ENCODE results near the gene DAND5. TPM values are rescaled to one million over a fixed set of nuclear protein-coding genes. Genes with fewer than 3 reads are reported as not detected.

The DAND5 gene
- polyA plus RNA-seq, 2 of the 4 experiments (the other 2 are of a cell fraction) = 0.12 to 0.21 TPM

DNA sequence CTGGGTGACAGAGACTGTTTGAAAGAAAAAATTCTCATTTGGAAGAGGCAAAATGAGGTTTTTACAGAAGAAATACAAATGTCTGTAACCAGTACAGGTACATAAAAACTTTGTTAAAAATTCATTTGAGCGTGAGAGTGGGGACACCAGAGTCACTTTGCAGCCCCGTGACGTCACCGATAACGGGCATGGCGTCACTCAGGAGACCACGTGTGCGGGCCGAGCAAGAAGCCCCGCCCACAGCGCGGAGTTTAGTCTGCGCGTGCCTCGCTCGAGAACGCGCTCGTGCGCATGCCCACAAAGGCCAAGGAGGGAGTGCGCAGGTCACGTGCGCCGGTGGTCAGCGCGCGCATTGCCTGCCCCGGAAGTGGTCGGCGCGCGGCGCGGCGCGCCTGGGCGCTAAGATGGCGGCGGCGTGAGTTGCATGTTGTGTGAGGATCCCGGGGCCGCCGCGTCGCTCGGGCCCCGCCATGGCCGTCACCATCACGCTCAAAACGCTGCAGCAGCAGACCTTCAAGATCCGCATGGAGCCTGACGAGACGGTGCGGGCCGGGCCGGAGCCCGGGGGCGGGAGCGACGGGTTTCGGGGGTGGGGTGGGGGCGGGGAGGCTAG, 23.8 kb upstream of the DAND5 start, which contains the start of gene RAD23A:
RAD23A (plus strand) TSS at position 384 of the 613 bp plus-strand sequence; CDS start at position 471, 87 bp downstream.
- 0% methylated on average over 9 of the region's 62 CpGs for WGBS (ENCODE audit: missing lambda C conversion rate)
- H3K4me2 ChIP-seq = peak within 1 kb of the TSS; percentile 97
- DNase-seq (ENCODE audit: low read depth in 1 of 2, low spot score in 1 of 2) (peak; percentile 68 to 98), FAIRE-seq (no peak), ATAC-seq (peak; percentile 84 to 89)
- ChIA-PET CTCF (interaction anchor here (2.7 kb wide), 1 partner anchor 20 kb away, joined by 10 read pairs; no protein-coding TSS in a partner anchor), POLR2A (interaction anchor here (0.9 kb wide), 1 partner anchor 8 kb away, joined by 3 read pairs; the partner anchor contains the start of gene CALR)
- no peaks in the 10 kb centered on the region for H3K9me3 ChIP-seq
- H3K4me3 ChIP-seq = peak within 1 kb of the TSS; percentile 95
- peak within 1 kb of the TSS; percentile 98 to 100 for H3K27ac ChIP-seq
- peaks cover 17% of the 10 kb centered on the region; the same call in 2 of the 3 replicates for H3K4me1 ChIP-seq
- TF ChIP-seq, protein P1, sequence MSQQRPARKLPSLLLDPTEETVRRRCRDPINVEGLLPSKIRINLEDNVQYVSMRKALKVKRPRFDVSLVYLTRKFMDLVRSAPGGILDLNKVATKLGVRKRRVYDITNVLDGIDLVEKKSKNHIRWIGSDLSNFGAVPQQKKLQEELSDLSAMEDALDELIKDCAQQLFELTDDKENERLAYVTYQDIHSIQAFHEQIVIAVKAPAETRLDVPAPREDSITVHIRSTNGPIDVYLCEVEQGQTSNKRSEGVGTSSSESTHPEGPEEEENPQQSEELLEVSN (IDR thresholded peaks at IDR 0.05; ENCODE audit: borderline replicate concordance, low read depth) = peak; percentile 42; the same call in 1 of the 2 replicates
- TF ChIP-seq HOXB5 (CRISPR knock-in tag; IDR thresholded peaks at IDR 0.05) (no peak), KDM1A (IDR thresholded peaks at IDR 0.05; ENCODE audit: low read depth) (no peak), RFX5 (IDR thresholded peaks at IDR 0.05) (no peak), CHD4 (IDR thresholded peaks at IDR 0.05; ENCODE audit: borderline replicate concordance) (no peak), HDAC2 (IDR thresholded peaks at IDR 0.05) (no peak), MAZ (IDR thresholded peaks at IDR 0.05; ENCODE audit: borderline replicate concordance, low read depth, low read length) (no peak), NPAS2 (CRISPR knock-in tag; IDR thresholded peaks at IDR 0.05; ENCODE audit: borderline replicate concordance) (peak; percentile 31; the same call in 1 of the 2 replicates), RNF2 (IDR thresholded peaks at IDR 0.05; ENCODE audit: borderline replicate concordance, low read depth) (no peak), RCOR1 (IDR thresholded peaks at IDR 0.05; ENCODE audit: low read depth, low read length) (no peak), CEBPB (IDR thresholded peaks at IDR 0.05) (no peak), HEYL (CRISPR knock-in tag; IDR thresholded peaks at IDR 0.05) (no peak), NR3C1 (IDR thresholded peaks at IDR 0.05) (no peak), FOSL2 (IDR thresholded peaks at IDR 0.05) (no peak), FOSL2 (CRISPR knock-in tag; IDR thresholded peaks at IDR 0.05) (peak; percentile 71), CBX2 (IDR thresholded peaks at IDR 0.05; ENCODE audit: borderline replicate concordance, low read depth) (no peak), RARB (CRISPR knock-in tag; IDR thresholded peaks at IDR 0.05) (0 out of 2 replicates have a peak, but pooled peaks have one; percentile 13), POLR2A (IDR thresholded peaks at IDR 0.05; ENCODE audit: low read length) (peak; percentile 60), POLR2AphosphoS2 (conservative IDR thresholded peaks at IDR 0.05; ENCODE audit: low read length) (0 out of 2 replicates have a peak, but pooled peaks have one; percentile 57), JUN (IDR thresholded peaks at IDR 0.05) (peak; percentile 69 to 91), NFE2L2 (conservative IDR thresholded peaks at IDR 0.05; ENCODE audit: low read length) (no peak), GATA3 (IDR thresholded peaks at IDR 0.05; ENCODE audit: borderline replicate concordance) (no peak), TFCP2L1 (CRISPR knock-in tag; IDR thresholded peaks at IDR 0.05) (peak; percentile 95), PHF8 (IDR thresholded peaks at IDR 0.05; ENCODE audit: borderline replicate concordance, low read depth) (no peak), CBX8 (IDR thresholded peaks at IDR 0.05) (no peak), FOSB (CRISPR knock-in tag; IDR thresholded peaks at IDR 0.05) (peak; percentile 88), BHLHE40 (IDR thresholded peaks at IDR 0.05; ENCODE audit: low read depth, low read length) (peak; percentile 93), TP53 (CRISPR knock-in tag; IDR thresholded peaks at IDR 0.05) (peak; percentile 41; the same call in 1 of the 2 replicates), MYC (IDR thresholded peaks at IDR 0.05; ENCODE audit: borderline replicate concordance, low read length) (peak; percentile 91)
- TF ChIP-seq, protein P2, sequence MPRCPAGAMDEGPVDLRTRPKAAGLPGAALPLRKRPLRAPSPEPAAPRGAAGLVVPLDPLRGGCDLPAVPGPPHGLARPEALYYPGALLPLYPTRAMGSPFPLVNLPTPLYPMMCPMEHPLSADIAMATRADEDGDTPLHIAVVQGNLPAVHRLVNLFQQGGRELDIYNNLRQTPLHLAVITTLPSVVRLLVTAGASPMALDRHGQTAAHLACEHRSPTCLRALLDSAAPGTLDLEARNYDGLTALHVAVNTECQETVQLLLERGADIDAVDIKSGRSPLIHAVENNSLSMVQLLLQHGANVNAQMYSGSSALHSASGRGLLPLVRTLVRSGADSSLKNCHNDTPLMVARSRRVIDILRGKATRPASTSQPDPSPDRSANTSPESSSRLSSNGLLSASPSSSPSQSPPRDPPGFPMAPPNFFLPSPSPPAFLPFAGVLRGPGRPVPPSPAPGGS (IDR thresholded peaks at IDR 0.05) = 0 out of 3 replicates have a peak, but pooled peaks have one; percentile 36
- TF ChIP-seq, protein P3, sequence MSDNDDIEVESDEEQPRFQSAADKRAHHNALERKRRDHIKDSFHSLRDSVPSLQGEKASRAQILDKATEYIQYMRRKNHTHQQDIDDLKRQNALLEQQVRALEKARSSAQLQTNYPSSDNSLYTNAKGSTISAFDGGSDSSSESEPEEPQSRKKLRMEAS (IDR thresholded peaks at IDR 0.05) = peak; percentile 94; the same call in 1 of the 2 replicates
- TF ChIP-seq, protein P4, sequence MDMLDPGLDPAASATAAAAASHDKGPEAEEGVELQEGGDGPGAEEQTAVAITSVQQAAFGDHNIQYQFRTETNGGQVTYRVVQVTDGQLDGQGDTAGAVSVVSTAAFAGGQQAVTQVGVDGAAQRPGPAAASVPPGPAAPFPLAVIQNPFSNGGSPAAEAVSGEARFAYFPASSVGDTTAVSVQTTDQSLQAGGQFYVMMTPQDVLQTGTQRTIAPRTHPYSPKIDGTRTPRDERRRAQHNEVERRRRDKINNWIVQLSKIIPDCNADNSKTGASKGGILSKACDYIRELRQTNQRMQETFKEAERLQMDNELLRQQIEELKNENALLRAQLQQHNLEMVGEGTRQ (IDR thresholded peaks at IDR 0.05) = peak; percentile 98
- TF ChIP-seq, protein P5, sequence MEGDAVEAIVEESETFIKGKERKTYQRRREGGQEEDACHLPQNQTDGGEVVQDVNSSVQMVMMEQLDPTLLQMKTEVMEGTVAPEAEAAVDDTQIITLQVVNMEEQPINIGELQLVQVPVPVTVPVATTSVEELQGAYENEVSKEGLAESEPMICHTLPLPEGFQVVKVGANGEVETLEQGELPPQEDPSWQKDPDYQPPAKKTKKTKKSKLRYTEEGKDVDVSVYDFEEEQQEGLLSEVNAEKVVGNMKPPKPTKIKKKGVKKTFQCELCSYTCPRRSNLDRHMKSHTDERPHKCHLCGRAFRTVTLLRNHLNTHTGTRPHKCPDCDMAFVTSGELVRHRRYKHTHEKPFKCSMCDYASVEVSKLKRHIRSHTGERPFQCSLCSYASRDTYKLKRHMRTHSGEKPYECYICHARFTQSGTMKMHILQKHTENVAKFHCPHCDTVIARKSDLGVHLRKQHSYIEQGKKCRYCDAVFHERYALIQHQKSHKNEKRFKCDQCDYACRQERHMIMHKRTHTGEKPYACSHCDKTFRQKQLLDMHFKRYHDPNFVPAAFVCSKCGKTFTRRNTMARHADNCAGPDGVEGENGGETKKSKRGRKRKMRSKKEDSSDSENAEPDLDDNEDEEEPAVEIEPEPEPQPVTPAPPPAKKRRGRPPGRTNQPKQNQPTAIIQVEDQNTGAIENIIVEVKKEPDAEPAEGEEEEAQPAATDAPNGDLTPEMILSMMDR (IDR thresholded peaks at IDR 0.05) = no peak
- TF ChIP-seq, protein P6, sequence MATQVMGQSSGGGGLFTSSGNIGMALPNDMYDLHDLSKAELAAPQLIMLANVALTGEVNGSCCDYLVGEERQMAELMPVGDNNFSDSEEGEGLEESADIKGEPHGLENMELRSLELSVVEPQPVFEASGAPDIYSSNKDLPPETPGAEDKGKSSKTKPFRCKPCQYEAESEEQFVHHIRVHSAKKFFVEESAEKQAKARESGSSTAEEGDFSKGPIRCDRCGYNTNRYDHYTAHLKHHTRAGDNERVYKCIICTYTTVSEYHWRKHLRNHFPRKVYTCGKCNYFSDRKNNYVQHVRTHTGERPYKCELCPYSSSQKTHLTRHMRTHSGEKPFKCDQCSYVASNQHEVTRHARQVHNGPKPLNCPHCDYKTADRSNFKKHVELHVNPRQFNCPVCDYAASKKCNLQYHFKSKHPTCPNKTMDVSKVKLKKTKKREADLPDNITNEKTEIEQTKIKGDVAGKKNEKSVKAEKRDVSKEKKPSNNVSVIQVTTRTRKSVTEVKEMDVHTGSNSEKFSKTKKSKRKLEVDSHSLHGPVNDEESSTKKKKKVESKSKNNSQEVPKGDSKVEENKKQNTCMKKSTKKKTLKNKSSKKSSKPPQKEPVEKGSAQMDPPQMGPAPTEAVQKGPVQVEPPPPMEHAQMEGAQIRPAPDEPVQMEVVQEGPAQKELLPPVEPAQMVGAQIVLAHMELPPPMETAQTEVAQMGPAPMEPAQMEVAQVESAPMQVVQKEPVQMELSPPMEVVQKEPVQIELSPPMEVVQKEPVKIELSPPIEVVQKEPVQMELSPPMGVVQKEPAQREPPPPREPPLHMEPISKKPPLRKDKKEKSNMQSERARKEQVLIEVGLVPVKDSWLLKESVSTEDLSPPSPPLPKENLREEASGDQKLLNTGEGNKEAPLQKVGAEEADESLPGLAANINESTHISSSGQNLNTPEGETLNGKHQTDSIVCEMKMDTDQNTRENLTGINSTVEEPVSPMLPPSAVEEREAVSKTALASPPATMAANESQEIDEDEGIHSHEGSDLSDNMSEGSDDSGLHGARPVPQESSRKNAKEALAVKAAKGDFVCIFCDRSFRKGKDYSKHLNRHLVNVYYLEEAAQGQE (IDR thresholded peaks at IDR 0.05) = no peak

Data from A549 (cell line).